GM12864 (cell line): ENCODE results near the gene PRR30.

Experiments
- DNase-seq: peaks from one replicate; pipeline ENCODE4 v3.0.0-alpha.2; 2011; ENCODE audit warnings: low read depth
- H3K4me3 ChIP-seq: 2 replicates; pipeline ENCODE4 v1.5.1; 2011; ENCODE audit warnings: mild to moderate bottlenecking, low read depth, low read length, control low read depth
- TF ChIP-seq, protein P1 (sequence below): IDR thresholded peaks from 2 replicates; pipeline ENCODE4 v1.5.1; 2011; ENCODE audit warnings: low read depth, mild to moderate bottlenecking, moderate library complexity, low read length, control low read depth, inconsistent platforms; ENCODE audit errors: missing control alignments

The PRR30 gene

DNA sequence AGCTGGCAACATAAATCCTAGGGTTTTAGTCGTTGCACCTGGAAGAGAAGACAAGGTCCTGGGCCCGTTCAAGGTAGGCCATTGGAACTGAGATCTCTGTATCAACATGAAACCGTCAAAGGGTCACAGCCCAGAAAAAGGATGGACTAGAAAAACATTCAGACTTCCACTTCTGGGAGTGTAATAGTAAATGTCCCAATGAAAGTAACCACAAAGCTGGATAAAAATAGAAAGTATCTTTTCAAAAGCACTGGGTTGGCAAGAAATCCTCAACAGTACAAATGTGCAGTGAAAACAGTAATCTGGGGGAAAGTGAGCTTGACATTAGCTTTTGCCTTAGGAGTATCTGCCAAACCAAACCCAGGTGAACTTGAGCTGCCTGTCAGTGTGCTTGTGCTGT is 33.2 kb downstream of the PRR30 start:
- TF ChIP-seq, protein P1, sequence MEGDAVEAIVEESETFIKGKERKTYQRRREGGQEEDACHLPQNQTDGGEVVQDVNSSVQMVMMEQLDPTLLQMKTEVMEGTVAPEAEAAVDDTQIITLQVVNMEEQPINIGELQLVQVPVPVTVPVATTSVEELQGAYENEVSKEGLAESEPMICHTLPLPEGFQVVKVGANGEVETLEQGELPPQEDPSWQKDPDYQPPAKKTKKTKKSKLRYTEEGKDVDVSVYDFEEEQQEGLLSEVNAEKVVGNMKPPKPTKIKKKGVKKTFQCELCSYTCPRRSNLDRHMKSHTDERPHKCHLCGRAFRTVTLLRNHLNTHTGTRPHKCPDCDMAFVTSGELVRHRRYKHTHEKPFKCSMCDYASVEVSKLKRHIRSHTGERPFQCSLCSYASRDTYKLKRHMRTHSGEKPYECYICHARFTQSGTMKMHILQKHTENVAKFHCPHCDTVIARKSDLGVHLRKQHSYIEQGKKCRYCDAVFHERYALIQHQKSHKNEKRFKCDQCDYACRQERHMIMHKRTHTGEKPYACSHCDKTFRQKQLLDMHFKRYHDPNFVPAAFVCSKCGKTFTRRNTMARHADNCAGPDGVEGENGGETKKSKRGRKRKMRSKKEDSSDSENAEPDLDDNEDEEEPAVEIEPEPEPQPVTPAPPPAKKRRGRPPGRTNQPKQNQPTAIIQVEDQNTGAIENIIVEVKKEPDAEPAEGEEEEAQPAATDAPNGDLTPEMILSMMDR: no peak
- DNase-seq: no peak
- no peak overlapping the region for H3K4me3 ChIP-seq

DNA sequence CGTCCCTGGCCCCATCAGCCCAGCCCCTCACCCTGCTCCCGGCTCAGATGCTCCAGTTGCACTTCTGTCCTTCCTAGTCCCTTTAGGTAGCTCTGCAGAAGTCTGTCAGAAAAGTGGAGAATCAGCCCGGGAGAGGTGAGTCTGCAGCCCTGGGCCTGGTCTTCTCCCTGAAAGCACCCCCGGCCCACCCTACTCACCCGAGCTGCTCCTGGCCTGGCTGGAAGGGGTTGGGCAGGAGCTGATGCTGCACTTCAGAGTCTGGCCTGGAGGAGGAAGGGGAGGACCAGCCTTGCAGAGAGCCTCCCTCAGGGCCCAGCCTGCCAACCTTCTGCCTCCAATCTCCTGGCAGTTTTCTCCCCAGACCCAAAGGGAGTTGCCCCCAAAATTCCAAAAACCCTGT is 36.9 kb downstream of the PRR30 start:
- no peak for DNase-seq
- TF ChIP-seq, protein P1: no peak
- no peak overlapping the region for H3K4me3 ChIP-seq

DNA sequence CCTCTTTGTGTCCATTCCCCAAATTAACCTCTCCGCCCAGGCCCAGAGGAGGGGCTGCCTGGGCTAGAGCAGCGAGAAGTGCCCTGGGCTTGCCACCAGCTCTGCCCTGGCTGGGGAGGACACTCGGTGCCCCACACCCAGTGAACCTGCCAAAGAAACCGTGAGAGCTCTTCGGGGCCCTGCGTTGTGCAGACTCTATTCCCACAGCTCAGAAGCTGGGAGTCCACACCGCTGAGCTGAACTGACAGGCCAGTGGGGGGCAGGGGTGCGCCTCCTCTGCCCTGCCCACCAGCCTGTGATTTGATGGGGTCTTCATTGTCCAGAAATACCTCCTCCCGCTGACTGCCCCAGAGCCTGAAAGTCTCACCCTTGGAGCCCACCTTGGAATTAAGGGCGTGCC is 39.2 kb downstream of the PRR30 start:
- H3K4me3 ChIP-seq: no peak overlapping the region
- no peak for DNase-seq
- TF ChIP-seq, protein P1: no peak

DNA sequence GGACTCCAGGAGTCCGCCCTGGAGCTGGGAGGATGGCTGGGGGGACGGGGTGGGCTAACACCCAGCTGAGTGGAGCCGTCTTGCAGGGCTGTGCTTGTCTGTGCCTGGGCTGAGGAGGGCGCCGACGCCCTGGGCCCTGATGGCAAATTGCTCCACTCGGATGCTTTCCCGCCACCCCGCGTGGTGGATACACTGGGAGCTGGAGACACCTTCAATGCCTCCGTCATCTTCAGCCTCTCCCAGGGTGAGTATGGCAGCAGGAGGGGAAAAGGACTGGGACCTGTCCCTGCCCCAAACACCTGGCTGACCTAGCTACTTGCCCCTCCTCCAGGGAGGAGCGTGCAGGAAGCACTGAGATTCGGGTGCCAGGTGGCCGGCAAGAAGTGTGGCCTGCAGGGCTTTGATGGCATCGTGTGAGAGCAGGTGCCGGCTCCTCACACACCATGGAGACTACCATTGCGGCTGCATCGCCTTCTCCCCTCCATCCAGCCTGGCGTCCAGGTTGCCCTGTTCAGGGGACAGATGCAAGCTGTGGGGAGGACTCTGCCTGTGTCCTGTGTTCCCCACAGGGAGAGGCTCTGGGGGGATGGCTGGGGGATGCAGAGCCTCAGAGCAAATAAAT is 39.8 kb downstream of the PRR30 start:
- TF ChIP-seq, protein P1: no peak
- no peak for DNase-seq
- no peak overlapping the region for H3K4me3 ChIP-seq

DNA sequence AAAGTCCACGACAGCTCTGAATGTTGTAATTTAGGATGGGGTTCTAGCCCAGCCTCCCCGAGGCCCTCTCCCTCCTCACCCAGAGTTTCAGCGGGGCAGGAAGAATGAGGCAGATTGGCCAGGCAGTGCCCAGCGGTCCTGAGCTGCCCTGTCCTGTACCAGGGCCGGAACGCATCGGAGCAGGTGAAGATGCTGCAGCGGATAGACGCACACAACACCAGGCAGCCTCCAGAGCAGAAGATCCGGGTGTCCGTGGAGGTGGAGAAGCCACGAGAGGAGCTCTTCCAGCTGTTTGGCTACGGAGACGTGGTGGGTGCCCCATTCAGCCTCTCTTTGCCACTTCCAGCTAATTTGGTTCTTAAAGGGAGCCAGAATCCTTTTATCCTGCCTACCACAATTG is 41.9 kb downstream of the PRR30 start:
- no peak overlapping the region for H3K4me3 ChIP-seq
- TF ChIP-seq, protein P1: no peak

DNA sequence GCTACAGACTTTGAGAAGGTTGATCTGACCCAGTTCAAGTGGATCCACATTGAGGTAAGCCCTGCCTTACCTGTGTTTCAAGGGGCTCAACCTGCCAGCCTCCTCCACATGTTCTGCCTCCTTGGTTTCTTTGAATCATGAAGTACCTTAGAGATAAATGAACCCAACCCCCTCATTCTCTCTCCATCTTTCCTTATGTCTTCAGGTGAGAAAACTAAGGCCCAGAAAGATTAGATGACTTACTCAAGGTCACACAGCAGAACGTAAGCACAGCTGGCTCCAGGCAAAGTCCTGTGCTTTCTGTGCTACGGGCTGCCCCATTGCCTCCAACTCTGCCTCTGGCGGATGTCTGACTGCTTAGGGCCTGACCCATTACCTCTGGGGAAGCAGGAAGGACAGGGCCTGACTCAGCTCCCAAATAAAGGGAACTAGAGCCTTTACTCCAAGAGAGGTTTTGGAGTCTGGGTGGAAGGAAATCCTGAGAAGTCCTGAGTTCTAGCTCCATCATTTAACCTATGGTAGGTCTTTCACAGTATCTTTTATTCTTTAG is 42.4 kb downstream of the PRR30 start:
- no peak overlapping the region for H3K4me3 ChIP-seq
- DNase-seq: no peak
- TF ChIP-seq, protein P1: no peak

More for the DNA sequence above, 41.9 kb downstream of the PRR30 start:
- DNase-seq: no peak
